Fibroblast of lung (primary cell): Measurements from ENCODE around the gene TAOK3. TPM values are rescaled to one million over a fixed set of nuclear protein-coding genes. Genes with fewer than 3 reads are reported as not detected.

Experiments used
- DNase-seq, 2 donors: peaks; one replicate each; pipeline versions ENCODE4 v3.0.0 to v3.0.0-alpha.2; 2010; ENCODE audit warnings: low read depth in 2 of 2
- H2AFZ ChIP-seq: 2 replicates; pipeline ENCODE4 v1.5.1; 2012; ENCODE audit warnings: low read length, control low read depth, inconsistent platforms
- H3K27ac ChIP-seq: 2 replicates; pipeline ENCODE4 v1.5.1; 2011; ENCODE audit warnings: low read length, control low read depth; ENCODE audit not compliant: insufficient read depth
- H3K27me3 ChIP-seq: 2 replicates; pipeline ENCODE4 v1.5.1; 2011; ENCODE audit warnings: mild to moderate bottlenecking, low read length; ENCODE audit not compliant: control insufficient read depth, insufficient read depth
- H3K36me3 ChIP-seq: 2 replicates; pipeline ENCODE4 v1.5.1; 2011; ENCODE audit warnings: low read length; ENCODE audit not compliant: control insufficient read depth, insufficient read depth
- H3K4me1 ChIP-seq: 2 replicates; pipeline ENCODE4 v1.5.1; 2011; ENCODE audit warnings: low read length; ENCODE audit not compliant: control insufficient read depth, insufficient read depth; ENCODE audit errors: extremely low read depth
- H3K4me2 ChIP-seq: 2 replicates; pipeline ENCODE4 v1.5.1; 2011; ENCODE audit warnings: low read length, control low read depth; ENCODE audit not compliant: insufficient read depth; ENCODE audit errors: extremely low read depth
- H3K4me3 ChIP-seq, 4 experiments: fragments of 200-600 bp in 1 of 4; sonication (generic) in 1 of 4; replicated peaks in 1 of 4; 2 replicates each; pipeline ENCODE4 v1.5.1; 2011 to 2016; ENCODE audit warnings: low read length in 4 of 4, low read depth in 3 of 4, mild to moderate bottlenecking in 3 of 4, control low read depth in 2 of 4, inconsistent platforms in 1 of 4, mixed read lengths in 1 of 4; ENCODE audit not compliant: insufficient read depth in 1 of 4; ENCODE audit errors: control extremely low read depth in 1 of 4
- H3K79me2 ChIP-seq: 2 replicates; pipeline ENCODE4 v1.5.1; 2012; ENCODE audit warnings: mild to moderate bottlenecking, low read length, inconsistent platforms; ENCODE audit not compliant: control insufficient read depth, insufficient read depth
- H3K9ac ChIP-seq: 2 replicates; pipeline ENCODE4 v1.5.1; 2011; ENCODE audit warnings: mild to moderate bottlenecking, low read length, control low read depth; ENCODE audit not compliant: insufficient read depth
- H3K9me3 ChIP-seq: 2 replicates; pipeline ENCODE4 v1.5.1; 2012; ENCODE audit warnings: low read depth, low read length; ENCODE audit not compliant: control insufficient read depth, insufficient read depth
- H4K20me1 ChIP-seq: 2 replicates; pipeline ENCODE4 v1.5.1; 2011; ENCODE audit warnings: low read length; ENCODE audit not compliant: control insufficient read depth, insufficient read depth; ENCODE audit errors: extremely low read depth
- EZH2 ChIP-seq: IDR thresholded peaks from 2 replicates; pipeline ENCODE4 v1.5.1; 2012; ENCODE audit warnings: low read length, control low read depth, mild to moderate bottlenecking; ENCODE audit errors: missing control alignments
- polyA plus RNA-seq, 2 donors: library from polyadenylated mRNA; depleted of rRNA in 1 of 2; stranded (reverse) in 1 of 2; unstranded in 1 of 2; fragments of >200 nt; gene quantifications; 2 replicates each; pipeline ENCODE4 v1.2.1, GENCODE V29; 2011 to 2012; ENCODE audit warnings: missing spikeins in 1 of 2
- total RNA-seq: library from RNA; depleted of rRNA; stranded (reverse); fragments of >200 nt; gene quantifications from 2 replicates; pipeline ENCODE4 v1.2.1, GENCODE V29; 2014
- TF ChIP-seq, protein P1 (sequence below), 2 donors: IDR thresholded peaks in 1 of 2; conservative IDR thresholded peaks in 1 of 2; 1 replicate in 1 of 2; 2 replicates in 1 of 2; pipeline ENCODE4 v1.5.1; 2011 to 2012; ENCODE audit warnings: low read length in 2 of 2, control low read depth in 1 of 2, inconsistent platforms in 1 of 2, low read depth in 1 of 2, mild to moderate bottlenecking in 1 of 2

The TAOK3 gene
- total and polyA plus RNA-seq, 2 donors (not counting 1 experiment from before 2014, with no cell fraction given): 64.7 to 97.4 TPM

DNA sequence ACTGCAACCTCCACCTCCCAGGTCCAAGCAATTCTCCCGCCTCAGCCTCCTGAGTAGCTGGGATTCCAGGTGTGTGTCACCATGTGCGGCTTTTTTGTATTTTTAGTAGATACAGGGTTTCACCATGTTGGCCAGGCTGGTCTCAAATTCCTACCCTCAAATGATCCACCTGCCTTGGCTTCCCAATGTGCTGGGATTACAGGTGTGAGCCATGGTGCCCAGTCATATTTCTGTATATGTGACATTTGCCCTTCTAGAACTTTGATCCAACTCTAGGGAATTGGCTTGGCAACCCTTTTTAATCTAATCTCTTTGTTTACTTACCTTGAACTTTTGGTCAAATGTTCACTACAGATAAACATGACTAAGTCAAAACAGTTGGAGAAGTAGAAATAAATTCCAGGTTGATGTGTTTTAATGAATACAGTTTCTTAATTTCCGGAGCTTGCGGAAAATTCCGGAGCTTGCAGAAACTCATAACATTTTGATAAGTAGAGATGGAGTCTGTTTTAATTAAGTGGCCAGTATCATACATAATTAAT, 248.3 kb downstream of the TAOK3 start:
- no peaks in the 10 kb centered on the region for H3K36me3 ChIP-seq
- no peak overlapping the region for H3K9ac ChIP-seq
- H3K27me3 ChIP-seq: no peaks in the 10 kb centered on the region
- H3K4me2 ChIP-seq: no peak overlapping the region
- no peak overlapping the region for H3K27ac ChIP-seq
- TF ChIP-seq, protein P1, sequence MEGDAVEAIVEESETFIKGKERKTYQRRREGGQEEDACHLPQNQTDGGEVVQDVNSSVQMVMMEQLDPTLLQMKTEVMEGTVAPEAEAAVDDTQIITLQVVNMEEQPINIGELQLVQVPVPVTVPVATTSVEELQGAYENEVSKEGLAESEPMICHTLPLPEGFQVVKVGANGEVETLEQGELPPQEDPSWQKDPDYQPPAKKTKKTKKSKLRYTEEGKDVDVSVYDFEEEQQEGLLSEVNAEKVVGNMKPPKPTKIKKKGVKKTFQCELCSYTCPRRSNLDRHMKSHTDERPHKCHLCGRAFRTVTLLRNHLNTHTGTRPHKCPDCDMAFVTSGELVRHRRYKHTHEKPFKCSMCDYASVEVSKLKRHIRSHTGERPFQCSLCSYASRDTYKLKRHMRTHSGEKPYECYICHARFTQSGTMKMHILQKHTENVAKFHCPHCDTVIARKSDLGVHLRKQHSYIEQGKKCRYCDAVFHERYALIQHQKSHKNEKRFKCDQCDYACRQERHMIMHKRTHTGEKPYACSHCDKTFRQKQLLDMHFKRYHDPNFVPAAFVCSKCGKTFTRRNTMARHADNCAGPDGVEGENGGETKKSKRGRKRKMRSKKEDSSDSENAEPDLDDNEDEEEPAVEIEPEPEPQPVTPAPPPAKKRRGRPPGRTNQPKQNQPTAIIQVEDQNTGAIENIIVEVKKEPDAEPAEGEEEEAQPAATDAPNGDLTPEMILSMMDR (conservative IDR thresholded peaks at IDR 0.05 in 1 of 2, IDR thresholded peaks at IDR 0.05 in 1 of 2; ENCODE audit: low read depth in 1 of 2, low read length in 2 of 2): no peak
- H3K79me2 ChIP-seq: no peaks in the 10 kb centered on the region
- DNase-seq: no peak
- no peak overlapping the region for H3K4me3 ChIP-seq
- no peaks in the 10 kb centered on the region for H4K20me1 ChIP-seq
- H3K9me3 ChIP-seq: no peaks in the 10 kb centered on the region
- no peak overlapping the region for H2AFZ ChIP-seq
- H3K4me1 ChIP-seq: peaks cover 3% of the 10 kb centered on the region

DNA sequence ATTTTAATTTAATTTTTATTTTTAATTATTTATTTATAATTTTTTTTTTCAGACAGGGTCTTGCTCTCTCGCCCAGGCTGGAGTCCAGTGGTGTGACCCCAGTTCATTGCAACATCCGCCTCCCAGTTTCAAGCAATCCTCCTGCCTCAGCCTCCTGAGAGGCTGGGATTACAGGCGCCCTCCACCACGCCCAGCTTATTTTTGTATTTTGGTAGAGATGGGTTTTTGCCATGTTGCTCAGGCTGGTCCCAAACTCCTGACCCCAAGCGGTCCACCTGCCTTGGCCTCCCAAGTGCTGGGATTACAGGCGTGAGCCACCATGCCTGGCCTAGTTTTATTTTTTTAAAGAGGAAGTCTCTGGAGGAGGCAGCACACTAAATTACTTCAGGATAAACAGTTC, 250.4 kb downstream of the TAOK3 start:
- no peak overlapping the region for H3K4me2 ChIP-seq
- H3K27me3 ChIP-seq: no peaks in the 10 kb centered on the region
- no peak for DNase-seq
- no peak overlapping the region for H3K27ac ChIP-seq
- H3K4me3 ChIP-seq: no peak overlapping the region
- TF ChIP-seq, protein P1 (conservative IDR thresholded peaks at IDR 0.05 in 1 of 2, IDR thresholded peaks at IDR 0.05 in 1 of 2; ENCODE audit: low read depth in 1 of 2, low read length in 2 of 2): no peak
- no peak for TF ChIP-seq EZH2
- no peaks in the 10 kb centered on the region for H3K36me3 ChIP-seq
- H3K9ac ChIP-seq: no peak overlapping the region
- H3K9me3 ChIP-seq: no peaks in the 10 kb centered on the region
- no peak overlapping the region for H2AFZ ChIP-seq
- peaks cover 3% of the 10 kb centered on the region for H3K4me1 ChIP-seq
- no peaks in the 10 kb centered on the region for H3K79me2 ChIP-seq
- H4K20me1 ChIP-seq: no peaks in the 10 kb centered on the region

DNA sequence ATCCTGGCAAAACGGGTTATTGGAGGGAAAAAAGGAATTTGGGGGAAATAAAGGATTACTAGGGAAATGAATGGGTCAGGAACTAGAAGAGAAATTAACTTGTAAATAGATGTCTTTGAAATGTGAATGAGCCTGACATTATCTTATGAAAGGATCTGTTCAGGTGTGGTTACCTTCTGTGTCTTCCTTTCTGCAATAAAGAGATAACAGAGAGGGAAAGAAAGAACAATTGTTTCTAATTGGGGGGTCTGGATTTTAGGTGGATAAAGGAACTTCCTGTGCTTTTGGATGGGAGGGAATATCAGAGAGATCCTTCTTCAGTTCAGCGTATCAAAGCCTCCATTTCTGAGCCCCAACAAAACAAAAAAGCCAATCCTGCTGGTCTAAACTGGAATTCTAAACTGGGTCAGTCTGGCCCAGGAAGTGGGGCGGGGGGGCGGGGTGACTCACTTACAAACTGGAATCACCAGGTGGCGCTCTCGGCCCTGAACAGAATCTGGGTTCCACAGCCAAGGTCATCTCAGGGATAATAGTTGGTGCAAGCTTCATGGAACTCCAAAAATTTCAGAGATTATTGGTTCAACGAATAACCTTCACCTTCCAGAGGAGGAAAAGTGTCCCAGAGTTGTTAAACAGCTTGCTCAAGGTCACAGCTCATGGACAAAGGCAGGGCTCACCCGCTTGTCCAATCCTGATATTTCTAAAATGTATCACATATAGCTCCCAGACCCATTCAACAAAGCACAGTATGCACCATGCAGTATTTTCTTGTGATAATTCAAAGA, 251.9 kb downstream of the TAOK3 start:
- Histone ChIP-seq H3K9ac (no peak overlapping the region), H3K4me3 (no peak overlapping the region), H3K27me3 (no peaks in the 10 kb centered on the region), H3K27ac (peak overlapping the region; percentile 63), H3K36me3 (no peaks in the 10 kb centered on the region), H3K4me1 (peaks cover 6% of the 10 kb centered on the region), H3K9me3 (no peaks in the 10 kb centered on the region), H3K4me2 (no peak overlapping the region), H3K79me2 (no peaks in the 10 kb centered on the region), H2AFZ (peak overlapping the region; percentile 76), H4K20me1 (no peaks in the 10 kb centered on the region)
- TF ChIP-seq EZH2: no peak
- TF ChIP-seq, protein P1 (conservative IDR thresholded peaks at IDR 0.05 in 1 of 2, IDR thresholded peaks at IDR 0.05 in 1 of 2; ENCODE audit: low read depth in 1 of 2, low read length in 2 of 2): peak; percentile 39 to 57
- DNase-seq: peak; percentile 54 to 73
